ENCODE results near the gene NUDT4. TPM values are rescaled to one million over a fixed set of nuclear protein-coding genes. Genes with fewer than 3 reads are reported as not detected.

NUDT4 gene
- total and polyA plus RNA-seq, 2 donors (not counting 3 experiments of a cell fraction or from before 2014, with no cell fraction given) = 76.0 to 161 TPM

- no peak overlapping the region for H3K4me2 ChIP-seq (ENCODE audit: insufficient read depth, low read length)
- POLR2A ChIA-PET = no interaction called here
Measured at GRCh38 chr12:93434256-93434865, 56.6 kb downstream of the NUDT4 start.

More at GRCh38 chr12:93434256-93434865, 56.6 kb downstream of the NUDT4 start:
- Histone ChIP-seq H3K9ac (replicated peaks; ENCODE audit: extremely low read depth, insufficient read depth, low read length) (no peak overlapping the region), H4K20me1 (replicated peaks; ENCODE audit: control insufficient read depth, extremely low read depth, insufficient read depth, low read length) (peaks cover 21% of the 10 kb centered on the region), H3K4me1 (ENCODE audit: control insufficient read depth, extremely low read depth, insufficient read depth, low read length) (peaks cover under 1% of the 10 kb centered on the region), H2AFZ (ENCODE audit: low read depth, low read length) (no peak overlapping the region), H3K36me3 (ENCODE audit: control insufficient read depth in 2 of 2, extremely low read depth in 1 of 2, insufficient read depth in 2 of 2, low read length in 2 of 2) (no peaks in the 10 kb centered on the region), H3K4me3 (replicated peaks in 1 of 3; ENCODE audit: insufficient read depth in 1 of 3, low read depth in 1 of 3, low read length in 3 of 3) (no peak overlapping the region), H3K79me2 (ENCODE audit: control insufficient read depth, insufficient read depth, low read length) (peaks cover 99% of the 10 kb centered on the region), H3K9me3 (replicated peaks; ENCODE audit: control insufficient read depth, insufficient read depth, low read length) (no peaks in the 10 kb centered on the region), H3K27me3 (ENCODE audit: control insufficient read depth in 2 of 2, insufficient read depth in 2 of 2, low read length in 2 of 2) (no peaks in the 10 kb centered on the region), H3K9me1 (replicated peaks; ENCODE audit: control insufficient read depth, extremely low read depth, insufficient read depth, low read length) (no peaks in the 10 kb centered on the region), H3K27ac (ENCODE audit: insufficient read depth, low read depth, low read length) (no peak overlapping the region)
- dilution Hi-C loops (cut with MboI; ENCODE audit: extremely low pct_ligation_motif_present, low sequenced_read_pairs) (no loop called here), intact Hi-C loops (cut with micrococcal nuclease) (no loop called here)
- CTCF ChIA-PET = interaction anchor here (0.8 to 1.5 kb wide), 4 partner anchors 12 to 668 kb away, joined by 3 to 8 read pairs (median 4); no protein-coding TSS in a partner anchor
- FAIRE-seq = no peak
- DNase-seq (ENCODE audit: low read depth, low spot score) = no peak
- TF ChIP-seq CTCF (IDR thresholded peaks at IDR 0.05; ENCODE audit: extremely low read depth in 1 of 2, insufficient read depth in 1 of 2, low read depth in 1 of 2, low read length in 2 of 2) (no peak), MYC (IDR thresholded peaks at IDR 0.05; ENCODE audit: low read depth, low read length) (no peak), POLR2A (IDR thresholded peaks at IDR 0.05; ENCODE audit: low read depth, low read length) (no peak), POLR2AphosphoS5 (IDR thresholded peaks at IDR 0.05; ENCODE audit: insufficient read depth, low read depth, low read length) (no peak), FOS (IDR thresholded peaks at IDR 0.05; ENCODE audit: borderline replicate concordance, insufficient read depth, low read length) (no peak), GATA2 (IDR thresholded peaks at IDR 0.05; ENCODE audit: insufficient read depth, insufficient read length, low read depth, low read length) (no peak), EZH2 (IDR thresholded peaks at IDR 0.05; ENCODE audit: borderline replicate concordance, low read depth, low read length, severe bottlenecking) (no peak), JUN (IDR thresholded peaks at IDR 0.05; ENCODE audit: borderline replicate concordance, insufficient read depth, insufficient read length, low read depth) (no peak)
- TF ChIP-seq, protein P1, sequence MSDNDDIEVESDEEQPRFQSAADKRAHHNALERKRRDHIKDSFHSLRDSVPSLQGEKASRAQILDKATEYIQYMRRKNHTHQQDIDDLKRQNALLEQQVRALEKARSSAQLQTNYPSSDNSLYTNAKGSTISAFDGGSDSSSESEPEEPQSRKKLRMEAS (IDR thresholded peaks at IDR 0.05; ENCODE audit: insufficient read depth, insufficient read length) = no peak
- no TSS peak for BruUV-seq (replicated peaks)
